Cardiac fibroblast (primary cell): Measurements from ENCODE around the gene NFKBIL1.

Experiments
- DNase-seq, 2 donors: peaks; one replicate each; pipeline versions ENCODE4 v3.0.0 to v3.0.0-alpha.2; 2010; ENCODE audit warnings: low read depth in 2 of 2
- H3K4me3 ChIP-seq, 2 donors: replicated peaks in 1 of 2; 1 replicate in 1 of 2; 2 replicates in 1 of 2; pipeline ENCODE4 v1.5.1; 2011; ENCODE audit warnings: low read depth in 2 of 2, low read length in 2 of 2, mild to moderate bottlenecking in 2 of 2, moderate library complexity in 1 of 2
- CTCF ChIP-seq: IDR thresholded peaks from one replicate; pipeline ENCODE4 v1.5.1; 2011; ENCODE audit warnings: low read depth, mild to moderate bottlenecking, low read length, inconsistent platforms

Gene NFKBIL1

GRCh38 chr6:31543639-31544038 lies 3.8 kb upstream of the NFKBIL1 start:
- TF ChIP-seq CTCF = no peak
- no peak for DNase-seq
- no peak overlapping the region for H3K4me3 ChIP-seq

GRCh38 chr6:31544676-31545075 lies 2.7 kb upstream of the NFKBIL1 start:
- no peak for TF ChIP-seq CTCF
- H3K4me3 ChIP-seq = no peak overlapping the region
- no peak for DNase-seq

- TF ChIP-seq CTCF = no peak
- no peak for DNase-seq
- no peak overlapping the region for H3K4me3 ChIP-seq
These were observed 2.1 kb upstream of the NFKBIL1 start for GRCh38 chr6:31545291-31545690.

- peak; percentile 100 for TF ChIP-seq CTCF
- DNase-seq = peak; percentile 94 to 95
These were observed 960 bp upstream of the NFKBIL1 start, which contains the start of gene ATP6V1G2 for GRCh38 chr6:31546339-31546957. ATP6V1G2 (minus strand) TSS chr6:31546608; CDS start chr6:31546559, 49 bp downstream.

GRCh38 chr6:31547727-31548543 lies 527 bp downstream of the NFKBIL1 start:
- DNase-seq = no peak
- TF ChIP-seq CTCF = no peak
- peak overlapping the region; percentile 42 to 54 for H3K4me3 ChIP-seq

More at GRCh38 chr6:31546339-31546957, 960 bp upstream of the NFKBIL1 start, which contains the start of gene ATP6V1G2:
- H3K4me3 ChIP-seq = peak within 1 kb of the TSS; percentile 42 to 54

GRCh38 chr6:31548544-31548873 lies 1.1 kb downstream of the NFKBIL1 start:
- DNase-seq = no peak
- H3K4me3 ChIP-seq = peak overlapping the region in 1 of 2 donors; percentile 54
- no peak for TF ChIP-seq CTCF
